SU-DHL-6 (cell line): Measurements from ENCODE around the gene CHRNA4.
"Not testable (repeated sequence)": the region's sequence is repeated elsewhere in the genome, so short reads cannot be mapped to it uniquely, and the experiment has no call there.

Experiments used
- H2AFZ ChIP-seq: fragments of 200-600 bp; sonication (generic); 2 replicates; pipeline ENCODE4 v1.6.1; 2014; ENCODE audit warnings: low read depth, mild to moderate bottlenecking, moderate library complexity, mixed read lengths, antibody characterized with exemption, low read length; ENCODE audit not compliant: severe bottlenecking
- H3F3A ChIP-seq: fragments of 200-600 bp; shearing (Covaris generic); 2 replicates; pipeline ENCODE4 v1.6.0; 2016; ENCODE audit warnings: antibody characterized with exemption, mild to moderate bottlenecking; ENCODE audit not compliant: insufficient read depth
- H3K27ac ChIP-seq: fragments of 200-600 bp; sonication (generic); 2 replicates; pipeline ENCODE4 v1.5.1; 2016; ENCODE audit warnings: low read depth, mild to moderate bottlenecking, low read length, moderate library complexity, mixed read lengths
- H3K27me3 ChIP-seq: fragments of 200-600 bp; sonication (generic), shearing (Covaris generic); 2 replicates; pipeline ENCODE4 v1.6.0; 2014; ENCODE audit warnings: mild to moderate bottlenecking, low read length
- H3K36me3 ChIP-seq: fragments of 200-600 bp; sonication (generic); 2 replicates; pipeline ENCODE4 v1.6.1; 2014; ENCODE audit warnings: mild to moderate bottlenecking, low read length, mixed read lengths
- H3K4me2 ChIP-seq: fragments of 300-600, 200-600 bp; shearing (Covaris generic), sonication (generic); 2 replicates; pipeline ENCODE4 v1.6.0; 2014; ENCODE audit warnings: low read length, low read depth, mild to moderate bottlenecking; ENCODE audit not compliant: poor library complexity, severe bottlenecking
- H3K4me3 ChIP-seq: fragments of 200-600 bp; sonication (generic); 2 replicates; pipeline ENCODE4 v1.5.1; 2014; ENCODE audit warnings: antibody characterized with exemption, low read length, mild to moderate bottlenecking, mixed read lengths; ENCODE audit not compliant: insufficient read depth, poor library complexity, severe bottlenecking
- H3K79me2 ChIP-seq: fragments of 200-600 bp; sonication (generic); 2 replicates; pipeline ENCODE4 v1.6.1; 2014; ENCODE audit warnings: mild to moderate bottlenecking, low read length, moderate library complexity; ENCODE audit not compliant: insufficient read depth
- H3K9ac ChIP-seq: fragments of 200-600 bp; sonication (generic); 2 replicates; pipeline ENCODE4 v1.7.0; 2014; ENCODE audit warnings: mild to moderate bottlenecking, low read length
- H3K9me2 ChIP-seq: fragments of 200-600 bp; sonication (generic); replicated peaks from 2 replicates; pipeline ENCODE4 v1.6.1; 2014; ENCODE audit warnings: low read length; ENCODE audit not compliant: insufficient read depth
- H3K9me3 ChIP-seq: fragments of 200-600 bp; sonication (generic); 2 replicates; pipeline ENCODE4 v1.6.1; 2014; ENCODE audit warnings: low read length, mixed read lengths; ENCODE audit not compliant: insufficient read depth
- H4K20me1 ChIP-seq: fragments of 200-600 bp; sonication (generic); 2 replicates; pipeline ENCODE4 v1.6.1; 2014; ENCODE audit warnings: low read depth, mild to moderate bottlenecking, antibody characterized with exemption, low read length, moderate library complexity, mixed read lengths
- EZH2phosphoT487 ChIP-seq: fragments of 200-600 bp; sonication (generic), shearing (Covaris generic); conservative IDR thresholded peaks from 2 replicates; pipeline ENCODE4 v1.6.1; 2018; ENCODE audit warnings: mild to moderate bottlenecking, antibody characterized with exemption, low read length, moderate library complexity, mixed read lengths
- TF ChIP-seq, protein P1 (sequence below): fragments of 200-600 bp; sonication (generic); IDR thresholded peaks from one replicate; pipeline ENCODE4 v1.5.1; 2017; ENCODE audit warnings: antibody characterized with exemption, mild to moderate bottlenecking, low read length, moderate library complexity; ENCODE audit not compliant: insufficient read depth, poor library complexity, severe bottlenecking

Gene CHRNA4

DNA sequence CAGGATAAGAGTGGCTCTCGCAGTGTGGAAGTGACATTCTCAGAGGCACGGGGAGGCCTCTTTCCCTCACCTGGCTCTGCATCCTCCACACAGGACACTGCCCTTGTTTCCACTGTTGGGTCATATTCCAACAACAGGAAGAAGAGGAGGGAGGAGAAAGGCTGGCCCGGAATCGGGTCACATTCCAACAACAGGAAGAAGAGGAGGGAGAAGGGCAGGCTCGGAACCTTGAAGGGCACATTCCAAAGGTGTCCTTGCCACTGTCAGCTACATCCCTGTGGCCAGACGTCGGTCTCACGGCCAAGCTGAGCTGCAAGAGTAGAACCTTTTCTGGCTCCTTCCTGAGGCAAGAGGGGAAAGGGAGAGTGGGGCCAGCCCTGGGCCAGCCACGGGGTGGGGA is 25.4 kb downstream of the CHRNA4 start:
- no peaks in the 10 kb centered on the region for H3F3A ChIP-seq
- H3K27ac ChIP-seq, result no peak overlapping the region
- no peak overlapping the region for H3K4me2 ChIP-seq
- no peaks in the 10 kb centered on the region for H3K79me2 ChIP-seq
- H4K20me1 ChIP-seq, result no peaks in the 10 kb centered on the region
- no peaks in the 10 kb centered on the region for H3K9me3 ChIP-seq
- no peaks in the 10 kb centered on the region for H3K36me3 ChIP-seq
- H3K9ac ChIP-seq, result no peak overlapping the region
- H3K9me2 ChIP-seq, result no peaks in the 10 kb centered on the region
- H2AFZ ChIP-seq, result no peak overlapping the region
- H3K27me3 ChIP-seq, result no peaks in the 10 kb centered on the region
- TF ChIP-seq, protein P1, sequence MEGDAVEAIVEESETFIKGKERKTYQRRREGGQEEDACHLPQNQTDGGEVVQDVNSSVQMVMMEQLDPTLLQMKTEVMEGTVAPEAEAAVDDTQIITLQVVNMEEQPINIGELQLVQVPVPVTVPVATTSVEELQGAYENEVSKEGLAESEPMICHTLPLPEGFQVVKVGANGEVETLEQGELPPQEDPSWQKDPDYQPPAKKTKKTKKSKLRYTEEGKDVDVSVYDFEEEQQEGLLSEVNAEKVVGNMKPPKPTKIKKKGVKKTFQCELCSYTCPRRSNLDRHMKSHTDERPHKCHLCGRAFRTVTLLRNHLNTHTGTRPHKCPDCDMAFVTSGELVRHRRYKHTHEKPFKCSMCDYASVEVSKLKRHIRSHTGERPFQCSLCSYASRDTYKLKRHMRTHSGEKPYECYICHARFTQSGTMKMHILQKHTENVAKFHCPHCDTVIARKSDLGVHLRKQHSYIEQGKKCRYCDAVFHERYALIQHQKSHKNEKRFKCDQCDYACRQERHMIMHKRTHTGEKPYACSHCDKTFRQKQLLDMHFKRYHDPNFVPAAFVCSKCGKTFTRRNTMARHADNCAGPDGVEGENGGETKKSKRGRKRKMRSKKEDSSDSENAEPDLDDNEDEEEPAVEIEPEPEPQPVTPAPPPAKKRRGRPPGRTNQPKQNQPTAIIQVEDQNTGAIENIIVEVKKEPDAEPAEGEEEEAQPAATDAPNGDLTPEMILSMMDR, result no peak
- TF ChIP-seq EZH2phosphoT487, result no peak
- no peak overlapping the region for H3K4me3 ChIP-seq

DNA sequence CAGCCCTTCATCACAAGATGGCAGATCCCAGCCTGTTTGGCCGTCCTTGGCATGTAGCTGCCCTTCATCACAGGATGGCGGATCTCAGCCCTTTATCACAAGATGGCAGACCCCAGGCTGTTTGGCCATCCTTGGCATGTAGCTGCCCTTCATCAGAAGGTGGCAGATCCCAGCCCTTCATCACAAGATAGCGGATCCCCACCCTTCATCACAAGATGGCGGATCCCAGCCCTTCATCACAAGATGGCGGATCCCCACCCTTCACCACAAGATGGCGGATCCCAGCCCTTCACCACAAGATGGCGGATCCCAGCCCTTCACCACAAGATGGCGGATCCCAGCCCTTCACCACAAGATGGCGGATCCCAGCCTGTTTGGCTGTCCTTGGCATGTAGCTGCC is 26.1 kb downstream of the CHRNA4 start:
- H3K9me2 ChIP-seq, H3K27ac ChIP-seq, H3K4me2 ChIP-seq, H3K9me3 ChIP-seq, H3K27me3 ChIP-seq, H3K9ac ChIP-seq, H2AFZ ChIP-seq, H3K36me3 ChIP-seq, H3K79me2 ChIP-seq, H4K20me1 ChIP-seq, H3F3A ChIP-seq, H3K4me3 ChIP-seq: not testable (repeated sequence)

DNA sequence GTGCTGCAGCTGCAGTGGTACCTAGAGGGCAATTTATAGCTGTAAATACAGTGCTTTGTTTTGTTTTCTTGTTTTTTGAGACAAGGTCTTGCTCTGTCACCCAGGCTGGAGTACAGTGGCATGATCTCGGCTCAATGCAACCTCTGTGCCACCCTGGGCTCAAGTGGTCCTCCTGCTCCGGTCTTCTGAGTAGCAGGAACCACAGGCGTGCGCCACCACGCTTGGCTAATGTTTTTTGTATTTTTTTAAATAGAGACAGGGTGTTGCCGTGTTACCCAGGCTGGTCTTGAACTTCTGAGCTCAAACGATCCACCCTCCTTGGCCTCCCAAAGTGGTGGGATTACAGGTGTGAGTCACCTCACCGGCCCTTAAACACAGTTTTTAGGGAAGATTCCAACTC is 26.8 kb downstream of the CHRNA4 start:
- Histone ChIP-seq H3K36me3 (no peaks in the 10 kb centered on the region), H3K4me2 (no peak overlapping the region), H4K20me1 (no peaks in the 10 kb centered on the region), H2AFZ (no peak overlapping the region), H3F3A (no peaks in the 10 kb centered on the region), H3K9me3 (no peaks in the 10 kb centered on the region), H3K4me3 (no peak overlapping the region), H3K79me2 (no peaks in the 10 kb centered on the region), H3K27ac (no peak overlapping the region), H3K27me3 (no peaks in the 10 kb centered on the region), H3K9ac (no peak overlapping the region), H3K9me2 (no peaks in the 10 kb centered on the region)
- TF ChIP-seq, protein P1, result no peak
- no peak for TF ChIP-seq EZH2phosphoT487

DNA sequence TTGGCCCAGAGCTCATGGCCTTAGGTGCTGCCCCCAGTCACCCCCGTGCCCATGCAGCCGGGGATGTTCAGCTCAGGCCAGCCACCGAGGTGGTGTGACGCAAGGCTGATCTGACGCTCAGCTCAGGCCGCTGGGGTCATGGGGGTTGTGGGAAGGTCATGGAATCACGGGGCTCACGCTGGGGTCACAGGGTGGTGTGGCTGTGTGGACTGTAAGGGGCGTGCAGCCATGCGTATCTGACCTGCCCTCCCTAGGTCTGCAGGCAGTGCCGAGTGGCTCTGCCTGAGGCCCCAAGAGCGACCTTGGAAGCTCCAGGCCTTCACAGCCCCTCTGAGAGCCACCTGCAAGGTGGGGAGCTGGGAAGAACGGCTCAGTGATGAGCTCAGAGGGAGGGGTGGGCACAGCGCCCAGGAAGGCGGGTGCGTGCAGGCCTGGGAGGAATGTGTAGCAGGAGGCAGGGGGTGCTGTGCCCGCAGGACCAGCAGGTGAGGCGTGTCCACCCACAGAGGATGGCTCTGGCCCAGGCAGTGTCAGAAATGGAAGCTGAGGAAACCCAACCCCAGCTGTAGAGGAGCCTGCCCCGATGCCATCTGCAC is 27.8 kb downstream of the CHRNA4 start:
- Histone ChIP-seq H3K9me2 (no peaks in the 10 kb centered on the region), H4K20me1 (no peaks in the 10 kb centered on the region), H3K27me3 (no peaks in the 10 kb centered on the region), H3K4me3 (no peak overlapping the region), H3F3A (no peaks in the 10 kb centered on the region), H3K27ac (no peak overlapping the region), H2AFZ (no peak overlapping the region), H3K36me3 (no peaks in the 10 kb centered on the region), H3K9ac (no peak overlapping the region), H3K79me2 (no peaks in the 10 kb centered on the region), H3K9me3 (no peaks in the 10 kb centered on the region), H3K4me2 (no peak overlapping the region)
- TF ChIP-seq EZH2phosphoT487, result no peak
- TF ChIP-seq, protein P1, result no peak
